Measurements from ENCODE around the gene LARP1.

GRCh38 chr5:154782326-154782725, 27.1 kb downstream of the LARP1 start:
- TF ChIP-seq CTCF (IDR thresholded peaks at IDR 0.05) (no peak), POLR2A (IDR thresholded peaks at IDR 0.05) (no peak)

Data from right lobe of liver (tissue), 4 donors.